ENCODE measurements around the gene M1AP.
"Not testable (repeated sequence)": the region's sequence is repeated elsewhere in the genome, so short reads cannot be mapped to it uniquely, and the experiment has no call there.

The M1AP gene

DNA sequence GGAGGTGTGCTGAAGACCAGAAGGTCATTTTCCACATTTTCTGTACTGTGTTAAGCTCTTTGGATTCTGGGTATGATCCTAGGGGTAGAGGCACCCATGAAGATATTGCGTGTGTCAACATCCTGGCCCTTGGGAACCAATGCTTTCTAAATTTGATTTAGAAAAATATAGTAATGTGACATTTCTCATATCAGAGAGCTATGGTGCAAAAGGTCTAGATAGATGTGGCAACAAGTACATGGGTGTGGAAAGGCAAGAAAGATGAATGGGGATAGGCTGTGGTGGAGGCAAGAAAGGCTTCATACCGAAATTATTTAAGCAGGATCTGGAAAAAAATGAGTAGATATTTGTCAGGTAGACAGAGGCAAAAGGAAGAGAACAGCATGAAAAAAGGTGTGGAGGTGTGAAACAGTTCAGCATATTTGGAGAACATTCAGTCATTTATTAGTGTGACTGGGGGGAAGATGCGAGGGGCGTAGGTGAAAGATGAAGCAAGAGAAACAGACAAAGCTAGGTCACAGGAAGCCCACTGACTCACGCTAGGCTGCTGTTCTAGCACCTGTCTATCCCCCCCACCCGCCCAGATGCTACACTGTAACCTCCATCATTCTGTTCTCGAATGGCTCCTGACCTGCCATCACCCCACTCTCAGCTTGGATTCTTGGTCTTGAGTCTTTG lies 81.9 kb downstream of the M1AP start:
- DNase-seq (ENCODE audit: low read depth), result no peak

DNA sequence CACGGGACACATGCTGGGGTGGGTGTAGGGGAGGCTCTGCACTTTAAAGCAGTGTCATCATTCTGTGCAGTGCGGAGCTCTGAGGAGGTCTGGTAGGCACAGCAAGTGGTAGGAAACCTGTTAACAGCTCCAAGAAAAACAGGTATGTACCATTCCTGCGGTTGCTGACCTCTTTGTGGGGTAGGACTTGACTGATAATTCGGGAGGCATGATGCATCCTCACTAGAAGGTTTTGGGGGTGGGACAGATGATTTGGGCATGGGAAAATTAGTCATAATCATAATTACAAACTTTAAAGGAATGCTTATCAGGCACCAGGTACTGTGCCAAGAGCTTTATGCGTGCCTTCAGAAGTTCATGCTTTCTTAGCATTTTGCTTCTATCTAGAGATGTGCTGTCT lies 83.9 kb downstream of the M1AP start:
- no peak for DNase-seq (ENCODE audit: low read depth)

DNA sequence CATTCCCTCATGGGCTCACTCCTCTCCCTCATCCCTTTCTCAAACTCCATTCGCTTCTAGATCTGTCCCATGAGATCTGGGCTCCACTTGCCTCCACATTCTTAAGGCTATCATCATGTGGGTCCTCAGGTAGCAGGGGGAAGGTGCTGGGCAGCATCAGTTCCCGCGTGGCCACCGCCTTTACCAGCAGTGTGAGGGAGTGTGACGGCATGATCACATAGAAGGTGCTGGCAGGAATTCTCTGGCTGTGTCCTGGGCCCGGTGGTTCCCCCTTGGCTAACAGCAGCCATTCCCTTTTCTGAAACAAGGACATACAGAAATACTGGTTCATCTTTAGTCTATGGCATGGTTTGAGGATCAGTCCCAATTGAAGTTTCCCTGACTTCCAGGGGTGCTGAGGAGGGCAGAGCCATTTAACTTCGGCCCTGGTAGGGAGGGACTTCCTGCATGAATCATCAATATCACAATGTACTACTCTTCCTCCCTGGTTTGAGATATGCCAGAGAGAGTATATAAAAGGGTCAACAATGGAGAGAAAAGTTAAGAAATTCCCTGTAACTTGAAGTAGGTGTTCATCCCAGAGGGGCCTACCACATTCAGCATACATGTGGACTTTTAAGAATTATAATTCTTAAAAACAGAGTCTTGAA lies 85.9 kb downstream of the M1AP start:
- no peak for DNase-seq (ENCODE audit: low read depth)

- DNase-seq (ENCODE audit: low read depth), result not testable (repeated sequence)
Measured at GRCh38 chr2:74561022-74561421, 87.1 kb downstream of the M1AP start.

DNA sequence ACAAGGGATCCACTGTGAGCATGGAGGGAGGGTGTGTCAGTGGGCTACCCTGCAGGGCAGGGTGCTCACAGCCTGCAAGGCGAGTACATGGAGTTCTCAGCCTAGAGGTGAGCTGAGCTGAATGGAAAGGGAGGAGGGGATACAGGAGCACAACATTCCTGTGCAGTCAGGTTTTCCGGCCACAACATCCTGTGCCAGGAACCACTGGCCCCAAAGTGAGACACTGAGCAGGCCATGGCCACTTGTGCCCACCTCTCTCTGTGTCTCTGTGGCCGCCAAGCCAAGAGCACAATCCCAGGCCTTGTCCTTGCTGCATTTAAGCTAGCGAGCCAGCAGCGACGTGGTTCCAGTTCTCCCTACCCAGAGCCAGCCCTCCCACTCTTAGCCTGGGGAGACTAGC lies 87.5 kb downstream of the M1AP start:
- no peak for DNase-seq (ENCODE audit: low read depth)

- no peak for DNase-seq (ENCODE audit: low read depth)
Measured at GRCh38 chr2:74559912-74560311, 88.2 kb downstream of the M1AP start.

GRCh38 chr2:74558284-74559230 lies 89.6 kb downstream of the M1AP start:
- no peak for DNase-seq (ENCODE audit: low read depth)

DNA sequence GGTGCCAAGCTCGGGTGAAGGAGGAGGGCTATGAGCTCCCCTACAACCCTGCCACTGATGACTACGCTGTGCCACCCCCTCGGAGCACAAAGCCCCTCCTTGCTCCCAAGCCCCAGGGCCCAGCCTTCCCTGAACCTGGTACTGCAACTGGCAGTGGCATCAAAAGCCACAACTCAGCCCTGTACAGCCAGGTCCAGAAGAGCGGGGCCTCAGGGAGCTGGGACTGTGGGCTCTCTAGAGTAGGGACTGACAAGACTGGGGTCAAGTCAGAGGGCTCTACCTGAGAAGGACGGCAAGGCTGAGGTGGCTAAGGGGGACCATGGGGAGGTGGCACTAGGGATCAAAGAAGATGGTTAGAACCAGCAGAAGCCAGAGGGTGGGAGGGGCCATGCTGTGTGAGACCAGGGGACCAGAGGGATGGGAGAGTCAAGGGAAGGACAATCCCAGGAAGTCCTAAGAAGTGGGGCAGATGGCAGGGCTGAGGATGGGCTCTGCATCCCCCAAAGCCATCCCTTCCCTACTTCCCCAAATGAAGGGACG lies 91.2 kb downstream of the M1AP start:
- no peak for DNase-seq (ENCODE audit: low read depth)

DNA sequence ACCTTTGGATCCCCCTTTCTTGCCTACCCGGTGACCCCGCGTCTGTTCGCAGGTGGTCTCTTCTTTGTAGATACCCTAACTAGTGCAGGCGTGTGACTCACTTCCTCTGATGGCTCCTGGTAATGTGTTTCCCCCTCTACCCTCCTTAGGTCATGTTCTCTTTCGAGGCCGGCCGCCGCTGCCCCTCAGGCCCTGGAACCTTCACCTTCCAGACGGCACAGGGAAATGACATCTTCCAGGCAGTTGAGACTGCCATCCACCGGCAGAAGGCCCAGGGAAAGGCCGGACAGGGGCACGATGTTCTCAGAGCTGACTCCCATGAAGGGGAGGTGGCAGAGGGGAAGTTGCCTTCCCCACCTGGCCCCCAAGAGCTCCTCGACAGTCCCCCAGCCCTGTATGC lies 92.0 kb downstream of the M1AP start:
- DNase-seq (ENCODE audit: low read depth), result no peak

- no peak for DNase-seq (ENCODE audit: low read depth)
Measured at GRCh38 chr2:74555610-74556103, 92.5 kb downstream of the M1AP start.

DNA sequence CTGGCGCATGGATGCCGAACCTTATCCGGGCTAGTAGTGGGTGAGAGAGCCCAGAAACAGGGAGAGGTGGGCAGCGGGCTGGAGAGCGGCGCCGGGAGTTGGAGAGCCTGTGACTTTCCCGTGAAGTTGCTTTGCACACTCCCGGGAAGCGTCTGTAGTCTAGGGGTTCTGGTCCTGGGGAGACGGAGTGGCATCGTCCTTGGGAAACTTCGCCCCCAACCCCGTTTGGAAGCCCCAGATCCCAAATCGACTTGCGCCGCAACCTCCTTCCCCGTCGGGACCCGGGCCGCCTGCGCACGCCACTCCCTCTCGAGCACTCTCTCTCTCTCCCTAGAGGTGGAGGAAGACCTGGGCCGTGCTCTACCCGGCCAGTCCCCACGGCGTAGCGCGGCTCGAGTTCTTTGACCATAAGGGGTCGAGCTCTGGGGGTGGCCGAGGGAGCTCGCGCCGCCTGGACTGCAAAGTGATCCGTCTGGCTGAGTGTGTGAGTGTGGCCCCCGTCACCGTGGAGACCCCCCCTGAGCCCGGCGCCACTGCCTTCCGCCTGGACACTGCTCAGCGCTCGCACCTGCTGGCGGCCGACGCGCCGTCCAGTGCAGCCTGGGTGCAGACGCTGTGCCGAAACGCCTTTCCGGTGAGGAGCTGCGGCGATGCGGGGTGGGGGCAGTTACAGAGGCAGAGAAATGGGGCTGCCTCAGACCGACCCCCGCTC lies 93.2 kb downstream of the M1AP start:
- DNase-seq (ENCODE audit: low read depth), result peak; percentile 31

DNA sequence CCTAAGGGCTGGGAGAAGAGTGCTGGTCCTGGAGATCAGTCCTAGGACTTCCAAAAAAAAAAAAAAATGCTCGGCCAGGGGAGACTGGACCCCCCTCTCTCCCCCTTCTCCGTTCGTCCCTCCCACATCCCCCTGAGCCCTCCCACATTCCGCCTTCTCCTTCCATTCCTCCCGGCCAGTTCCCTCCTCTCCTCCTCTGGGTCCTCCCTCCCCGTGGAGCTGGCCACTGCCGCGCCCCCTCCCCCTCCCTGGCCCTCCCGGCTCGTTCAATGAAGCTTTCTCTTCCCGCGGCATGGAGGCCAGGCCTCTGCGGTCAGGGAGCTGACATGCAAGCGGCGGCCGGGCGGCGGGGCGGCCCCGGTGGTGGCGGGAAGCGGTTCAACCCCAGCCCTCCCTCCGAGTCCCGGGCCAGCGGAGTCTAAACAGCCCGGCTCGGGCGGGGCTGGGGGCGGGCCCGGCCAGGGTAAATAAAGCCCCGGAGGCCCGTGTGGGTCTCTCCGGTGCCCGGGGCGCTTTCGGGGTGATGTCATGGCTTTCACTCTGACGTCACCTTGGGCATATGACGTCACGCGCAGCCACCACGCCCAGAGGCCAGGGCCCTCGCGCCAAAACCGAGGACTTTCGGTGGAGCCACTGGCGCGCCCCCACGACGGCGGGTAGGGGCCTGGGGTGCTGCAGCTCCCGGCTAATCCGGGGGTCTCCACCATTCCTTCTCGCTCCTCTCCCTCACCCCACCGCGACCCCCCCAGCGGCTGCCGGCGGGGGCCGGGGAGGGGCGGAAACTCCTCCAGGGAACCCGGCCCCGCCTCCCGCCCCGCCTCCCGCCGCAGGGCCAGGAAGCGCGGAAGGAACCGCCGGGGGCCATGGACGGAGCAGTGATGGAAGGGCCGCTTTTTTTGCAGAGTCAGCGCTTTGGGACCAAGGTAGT lies 94.0 kb downstream of the M1AP start, which contains the start of the genes DOK1 and LOXL3:
Gene DOK1, plus strand, starts transcription at position 829 of the 928 bp plus-strand sequence. Its CDS starts 35 bp downstream, at position 864.
Gene LOXL3, minus strand, starts transcription at position 51 of the 928 bp plus-strand sequence. CDS start 1,308 bp downstream, outside the sequence.
- peak; percentile 96 for DNase-seq (ENCODE audit: low read depth)

GRCh38 chr2:74552914-74553811 lies 95.0 kb downstream of the M1AP start:
- DNase-seq (ENCODE audit: low read depth), result peak; percentile 52

GRCh38 chr2:74551942-74552913 lies 95.9 kb downstream of the M1AP start:
- DNase-seq (ENCODE audit: low read depth), result no peak

GRCh38 chr2:74551530-74551929 lies 96.6 kb downstream of the M1AP start:
- DNase-seq (ENCODE audit: low read depth), result no peak

GRCh38 chr2:74550231-74550630 lies 97.9 kb downstream of the M1AP start:
- no peak for DNase-seq (ENCODE audit: low read depth)

- peak; percentile 33 for DNase-seq (ENCODE audit: low read depth)
Measured at GRCh38 chr2:74548900-74549826, 99.0 kb downstream of the M1AP start.
